Head of caudate nucleus (tissue), 42 donors: Measurements from ENCODE around the gene SORCS1.

Experiments
- DNase-seq, 42 donors: peaks; one replicate each; pipeline versions ENCODE4 v3.0.0 to v3.0.0-alpha.2; 2020 to 2021; ENCODE audit warnings: mixed read lengths in 7 of 42
- intact Hi-C: fragments of 100-400 bp; cut with DNase I; formaldehyde crosslinking; loops from one replicate; pipeline ENCODE4 v1.15.0; 2022

The SORCS1 gene

GRCh38 chr10:107013258-107014006 lies 151.1 kb downstream of the SORCS1 start:
- intact Hi-C loops, result no loop called here
- no peak for DNase-seq

GRCh38 chr10:107011992-107012391 lies 152.5 kb downstream of the SORCS1 start:
- intact Hi-C loops, result no loop called here
- no peak for DNase-seq

DNA sequence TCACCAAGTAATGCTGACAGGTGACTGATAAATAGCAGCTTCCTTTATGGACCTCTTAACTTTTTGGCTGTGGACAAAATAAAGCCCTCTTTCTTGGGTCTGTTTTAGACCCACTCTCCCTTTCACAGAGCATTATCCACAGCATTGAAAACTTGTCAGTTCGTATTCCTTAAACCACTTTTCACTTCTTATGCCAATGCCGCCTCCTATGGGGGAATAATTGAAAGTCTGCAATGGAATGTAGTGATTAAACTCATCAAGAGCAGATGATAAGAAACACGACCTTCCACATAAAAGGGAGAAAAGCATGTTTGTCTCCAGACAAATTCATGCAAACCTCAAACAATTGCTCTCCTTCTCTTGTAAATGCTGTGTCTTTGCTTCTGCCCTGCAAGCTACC lies 153.4 kb downstream of the SORCS1 start:
- no peak for DNase-seq
- intact Hi-C loops, result no loop called here

GRCh38 chr10:107010531-107010930 lies 154.0 kb downstream of the SORCS1 start:
- no peak for DNase-seq
- intact Hi-C loops, result no loop called here

GRCh38 chr10:107004362-107004761 lies 160.1 kb downstream of the SORCS1 start:
- DNase-seq, result no peak
- intact Hi-C loops, result no loop called here

DNA sequence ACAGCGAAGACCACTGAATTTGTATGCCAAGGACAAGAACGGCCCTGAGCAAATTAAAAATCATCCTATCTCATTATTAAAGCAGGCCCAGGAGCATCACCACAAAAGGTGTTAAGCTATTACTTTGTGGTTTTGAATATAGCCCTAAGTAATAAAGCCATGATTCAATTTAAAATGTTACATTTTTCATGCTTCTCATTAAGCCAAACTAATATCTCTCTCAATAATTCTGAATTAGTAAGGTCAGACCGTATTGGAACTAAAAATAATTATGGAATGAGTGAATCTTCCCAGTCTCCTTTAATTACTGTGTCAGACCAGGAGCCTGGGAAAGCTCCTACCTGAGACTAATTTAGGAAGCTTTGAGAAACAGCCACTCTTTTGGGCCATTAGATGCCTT lies 162.4 kb downstream of the SORCS1 start:
- DNase-seq, result no peak
- intact Hi-C loops, result no loop called here

- intact Hi-C loops, result no loop called here
These were observed 165.3 kb downstream of the SORCS1 start for GRCh38 chr10:106999118-106999707.

GRCh38 chr10:106997721-106998120 lies 166.8 kb downstream of the SORCS1 start:
- peak in 16 of 42 donors; percentile 5 to 58 (median 22) for DNase-seq

More at GRCh38 chr10:106999118-106999707, 165.3 kb downstream of the SORCS1 start:
- no peak for DNase-seq

DNA sequence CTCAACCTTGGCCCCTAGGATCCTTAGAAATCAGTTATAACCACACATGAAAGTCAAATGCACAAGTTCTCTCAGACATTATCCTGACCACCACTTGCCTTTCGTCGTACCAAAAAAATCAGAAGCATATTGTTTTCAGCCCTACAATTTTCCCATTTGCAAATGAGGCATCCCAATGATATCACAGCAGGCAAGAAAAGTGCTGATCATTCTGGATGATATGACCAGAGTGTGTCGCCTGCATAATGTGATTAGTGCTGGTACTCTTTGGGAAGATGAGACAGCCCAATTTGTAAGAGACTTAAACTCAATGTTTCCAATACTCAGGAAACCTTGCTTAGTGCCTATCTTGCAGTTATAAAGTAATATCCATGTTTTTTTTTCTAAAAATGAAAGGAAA lies 168.0 kb downstream of the SORCS1 start:
- intact Hi-C loops, result no loop called here

More at GRCh38 chr10:106997721-106998120, 166.8 kb downstream of the SORCS1 start:
- intact Hi-C loops, result no loop called here

DNA sequence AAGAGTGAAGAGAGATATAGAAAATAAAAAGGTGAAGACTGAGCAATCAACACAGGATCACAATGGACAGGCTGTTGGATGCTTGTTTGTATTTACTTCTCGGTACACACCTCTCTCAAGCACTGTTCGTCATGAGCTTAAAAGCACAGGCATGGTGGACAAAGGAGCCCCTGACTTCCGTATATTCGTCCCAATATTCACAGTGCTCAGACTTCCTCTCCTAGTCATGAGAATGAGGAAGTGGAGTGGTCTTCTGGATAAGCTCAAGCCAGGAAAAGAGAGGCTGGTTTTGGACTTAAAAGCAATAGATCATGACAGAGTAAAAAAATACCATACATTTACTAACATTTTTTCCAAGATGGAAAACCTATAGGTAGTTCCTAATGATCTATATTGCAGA lies 172.5 kb downstream of the SORCS1 start:
- peak in 1 of 42 donors; percentile 9 for DNase-seq

More for the DNA sequence above, 168.0 kb downstream of the SORCS1 start:
- no peak for DNase-seq

GRCh38 chr10:106991091-106991490 lies 173.4 kb downstream of the SORCS1 start:
- DNase-seq, result no peak

More for the DNA sequence above, 172.5 kb downstream of the SORCS1 start:
- intact Hi-C loops, result no loop called here

DNA sequence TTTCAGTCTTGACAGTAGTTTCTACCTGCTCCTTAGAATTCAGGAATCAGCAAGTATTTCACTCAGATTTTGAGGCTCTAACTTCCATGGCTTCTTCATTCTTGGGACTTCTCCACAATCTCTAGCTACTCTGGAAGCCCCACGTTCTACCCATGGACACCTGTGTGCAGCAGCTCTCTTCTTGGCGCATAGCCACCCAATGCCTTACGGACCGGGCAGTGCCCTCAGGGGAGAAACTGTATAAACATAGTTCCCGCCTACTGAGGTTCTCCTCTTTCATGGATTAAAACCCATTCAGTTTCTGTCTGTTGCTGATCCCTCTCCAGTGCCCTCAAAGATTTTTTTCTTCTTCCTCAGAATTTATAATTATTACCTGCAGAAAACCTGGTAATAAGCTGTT lies 177.1 kb downstream of the SORCS1 start:
- no peak for DNase-seq
- intact Hi-C loops, result no loop called here

More at GRCh38 chr10:106991091-106991490, 173.4 kb downstream of the SORCS1 start:
- intact Hi-C loops, result no loop called here

- DNase-seq, result no peak
- intact Hi-C loops, result no loop called here
These were observed 182.2 kb downstream of the SORCS1 start for GRCh38 chr10:106982268-106982667.

DNA sequence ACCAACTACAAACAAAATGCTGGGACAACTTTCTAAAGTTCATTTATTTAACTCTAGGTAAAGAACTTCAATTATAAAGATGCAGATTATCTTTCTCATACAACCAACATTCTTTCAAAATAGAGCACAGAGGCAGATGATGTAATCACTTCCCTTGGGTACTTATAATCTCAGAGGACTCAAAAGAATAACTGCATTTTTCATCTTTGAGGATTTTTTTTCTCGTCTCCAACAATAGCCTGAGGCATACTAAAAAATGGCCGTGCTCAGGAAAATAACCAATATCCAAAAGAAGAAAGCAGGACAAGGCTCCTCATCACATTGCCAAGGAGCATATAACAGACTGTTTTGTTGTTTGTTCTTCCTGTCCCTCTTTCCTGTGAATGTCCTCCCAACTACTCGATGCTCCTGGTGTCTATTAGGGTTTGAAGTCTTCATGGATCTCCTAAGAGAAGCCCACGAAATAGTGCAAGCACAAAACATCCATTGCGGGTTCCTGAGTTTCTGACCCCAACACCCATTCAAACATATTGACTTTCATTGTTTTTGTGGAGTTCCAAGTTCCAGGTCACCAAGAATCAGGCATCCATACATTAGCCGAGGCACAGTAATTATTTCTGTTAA lies 182.9 kb downstream of the SORCS1 start:
- DNase-seq, result no peak
- intact Hi-C loops, result no loop called here

DNA sequence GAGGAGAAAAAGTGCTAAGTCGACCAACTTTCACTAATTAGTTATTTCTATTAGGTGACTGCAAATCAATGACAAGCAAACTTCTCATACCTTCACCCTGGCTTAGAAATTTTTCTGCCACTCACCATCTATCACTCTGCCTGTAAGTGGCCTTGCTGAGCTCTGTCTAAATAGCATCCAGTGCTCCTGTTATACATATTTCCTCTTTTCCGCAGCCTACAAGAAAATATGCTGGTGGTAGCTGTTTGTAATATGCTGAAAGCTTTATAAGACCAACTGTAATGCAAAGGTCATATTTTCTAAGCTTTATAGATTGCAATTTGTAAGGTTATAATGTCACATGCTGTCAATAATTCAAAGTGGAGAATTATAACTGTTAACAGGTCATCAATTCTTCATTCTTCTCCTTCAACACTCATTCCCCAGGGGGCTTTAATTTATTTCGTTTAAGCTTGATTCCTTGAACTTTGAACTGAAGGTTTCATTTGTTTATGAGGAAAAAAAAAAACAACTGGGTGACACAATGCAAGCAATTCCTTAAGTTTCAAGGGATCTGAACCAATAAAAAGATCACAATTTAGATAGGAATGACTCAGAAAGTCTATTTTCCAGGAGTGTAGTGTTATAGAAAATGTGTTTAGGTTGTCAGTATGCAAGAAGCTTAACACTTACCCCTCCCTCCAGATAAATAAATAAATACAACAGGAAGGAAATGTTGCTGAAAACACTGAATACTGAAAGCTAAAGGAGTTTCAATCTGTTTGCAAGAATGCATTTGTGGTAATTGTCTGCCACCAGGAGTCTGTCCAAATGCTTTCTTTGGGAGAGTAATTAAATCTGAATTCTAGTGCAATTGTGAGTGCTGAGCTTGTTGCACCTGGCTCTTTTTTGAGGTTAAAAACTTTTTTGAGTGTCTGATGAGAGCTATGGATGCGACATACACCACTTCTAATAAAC lies 183.7 kb downstream of the SORCS1 start:
- DNase-seq, result no peak
- intact Hi-C loops, result no loop called here

DNA sequence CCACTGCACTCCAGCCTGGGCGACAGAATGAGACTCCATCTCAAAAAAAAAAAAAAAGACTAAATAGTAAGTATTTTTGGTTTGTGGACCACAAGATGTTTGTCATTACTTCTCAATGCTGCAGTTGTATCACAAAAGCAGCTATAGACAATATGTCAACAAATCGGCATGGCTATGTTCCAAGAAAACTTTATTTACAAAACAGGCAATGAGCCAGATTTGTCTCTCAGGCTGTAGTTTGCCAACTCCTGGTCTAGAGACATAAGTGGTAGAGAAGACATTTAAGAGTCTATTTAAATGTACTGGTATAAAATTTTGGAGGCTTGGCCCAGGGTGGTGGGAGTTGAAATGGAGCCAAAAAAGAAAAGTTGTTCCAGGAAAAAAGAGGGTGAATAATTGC lies 185.8 kb downstream of the SORCS1 start:
- DNase-seq, result no peak
- intact Hi-C loops, result no loop called here

- DNase-seq, result no peak
- intact Hi-C loops, result no loop called here
These were observed 190.8 kb downstream of the SORCS1 start for GRCh38 chr10:106973716-106974115.

- intact Hi-C loops, result no loop called here
- DNase-seq, result peak in 1 of 42 donors; percentile 45
These were observed 191.2 kb downstream of the SORCS1 start for GRCh38 chr10:106973288-106973687.

GRCh38 chr10:106972381-106972780 lies 192.1 kb downstream of the SORCS1 start:
- DNase-seq, result no peak
- intact Hi-C loops, result no loop called here
